Endodermal cell (in vitro differentiated cells): ENCODE data around the gene NOC4L. TPM values are rescaled to one million over a fixed set of nuclear protein-coding genes. Genes with fewer than 3 reads are reported as not detected.

Experiments
- DNase-seq: peaks from one replicate; pipeline ENCODE4 v3.0.0-alpha.2; 2017
- H3K27ac ChIP-seq: 2 replicates; pipeline ENCODE4 v1.5.1; 2013; ENCODE audit warnings: mild to moderate bottlenecking, low read depth, low read length, moderate library complexity
- H3K27me3 ChIP-seq: 2 replicates; pipeline ENCODE4 v1.6.1; 2013; ENCODE audit warnings: mild to moderate bottlenecking, low read length, moderate library complexity; ENCODE audit not compliant: insufficient read depth, control insufficient read depth, poor library complexity, severe bottlenecking
- H3K36me3 ChIP-seq: 2 replicates; pipeline ENCODE4 v1.7.0; 2013; ENCODE audit warnings: mild to moderate bottlenecking, low read length, moderate library complexity; ENCODE audit not compliant: control insufficient read depth, insufficient read depth
- H3K4me1 ChIP-seq: one replicate; pipeline ENCODE4 v1.7.0; 2013; ENCODE audit warnings: low read length; ENCODE audit not compliant: control insufficient read depth, insufficient read depth
- H3K4me3 ChIP-seq: 2 replicates; pipeline ENCODE4 v1.5.1; 2013; ENCODE audit warnings: mild to moderate bottlenecking, low read length, moderate library complexity
- H3K9ac ChIP-seq: 2 replicates; pipeline ENCODE4 v1.6.1; 2013; ENCODE audit warnings: mild to moderate bottlenecking, low read length, moderate library complexity; ENCODE audit not compliant: poor library complexity, severe bottlenecking; ENCODE audit errors: extremely low read depth
- H3K9me3 ChIP-seq: 2 replicates; pipeline ENCODE4 v1.6.1; 2013; ENCODE audit warnings: mild to moderate bottlenecking, low read length, moderate library complexity; ENCODE audit not compliant: control insufficient read depth
- H3K27ac Mint-ChIP-seq: 2 replicates; pipeline ENCODE4 v1.8.0; 2020; ENCODE audit warnings: mixed read lengths
- H3K27me3 Mint-ChIP-seq: 2 replicates; pipeline ENCODE4 v1.8.0; 2021; ENCODE audit warnings: mild to moderate bottlenecking, mixed read lengths; ENCODE audit not compliant: insufficient read depth
- H3K36me3 Mint-ChIP-seq: 2 replicates; pipeline ENCODE4 v1.8.0; 2020; ENCODE audit warnings: low read depth, mixed read lengths
- H3K4me1 Mint-ChIP-seq: 2 replicates; pipeline ENCODE4 v1.8.0; 2020; ENCODE audit warnings: mixed read lengths
- H3K4me3 Mint-ChIP-seq: 2 replicates; pipeline ENCODE4 v1.8.0; 2020; ENCODE audit warnings: mild to moderate bottlenecking, moderate library complexity, mixed read lengths
- H3K9me3 Mint-ChIP-seq: 2 replicates; pipeline ENCODE4 v1.8.0; 2020; ENCODE audit warnings: mild to moderate bottlenecking, mixed read lengths
- WGBS, 2 experiments: methylation state at CpG; one replicate each; pipeline versions ENCODE4 v1.1.5 to v1.1.7; 2013; ENCODE audit warnings: missing lambda C conversion rate in 2 of 2, mixed read lengths in 1 of 2; ENCODE audit not compliant: insufficient coverage in 1 of 2, insufficient read length in 1 of 2; 5-methylcytosine and 5-hydroxymethylcytosine counted together
- total RNA-seq, 2 donors: library from RNA; stranded (reverse); fragmentation: NEBNext Ultra II Directional in 1 of 2; extraction: Animal tissue kit (Norgen Biotek cat#: 25700) in 1 of 2; gene quantifications; 2 replicates in 1 of 2; 3 replicates in 1 of 2; pipeline ENCODE4 v1.2.1, GENCODE V29; 2021
- TF ChIP-seq, protein P1 (sequence below): fragments of 200-600 bp; sonication (generic); conservative IDR thresholded peaks from 2 replicates; pipeline ENCODE4 v1.5.0; 2021; ENCODE audit warnings: antibody characterized with exemption, mild to moderate bottlenecking

The NOC4L gene
- total RNA-seq, 2 donors from 2014 or later = 22.7 to 32.7 TPM

DNA sequence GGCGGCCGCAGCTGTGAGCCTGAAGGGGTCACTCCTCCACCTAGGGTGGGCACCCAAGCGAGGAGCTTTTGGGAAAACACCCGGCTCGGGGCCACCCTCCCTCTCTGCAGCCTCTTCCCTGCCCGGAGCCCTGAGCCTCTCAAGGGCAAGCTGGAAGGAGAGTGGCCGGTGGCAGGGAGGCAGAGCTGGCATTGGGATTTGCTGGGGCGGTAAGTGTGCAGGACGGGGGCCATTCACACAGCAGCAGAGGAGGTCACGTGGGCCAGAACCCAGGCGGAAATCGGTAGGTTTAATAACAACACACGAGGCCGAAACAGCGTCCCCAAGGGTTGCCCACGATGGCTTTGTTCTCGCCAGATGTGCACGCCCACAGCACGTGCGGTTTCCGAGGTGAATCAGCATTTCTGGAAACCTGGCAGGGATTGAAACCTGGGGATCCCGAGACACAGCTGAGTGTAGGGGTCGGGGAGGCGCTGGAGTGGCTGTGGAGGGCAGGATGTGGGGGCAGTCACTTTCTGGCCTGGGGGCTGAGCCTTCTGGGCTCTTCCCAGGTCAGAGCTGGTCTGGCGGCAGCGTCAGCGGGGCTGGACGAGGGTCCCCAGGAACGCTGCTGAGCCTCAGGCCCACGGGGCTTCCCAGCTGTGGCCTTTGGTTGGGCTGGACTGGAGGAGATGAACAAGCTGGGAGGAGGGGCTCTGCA is 23.5 kb downstream of the NOC4L start:
- Mint-ChIP-seq H3K27ac (no peak overlapping the region), H3K9me3 (peaks cover 2% of the 10 kb centered on the region), H3K4me3 (no peak overlapping the region), H3K27me3 (peaks cover 23% of the 10 kb centered on the region), H3K4me1 (no peaks in the 10 kb centered on the region), H3K36me3 (no peaks in the 10 kb centered on the region)
- DNase-seq = no peak
- Histone ChIP-seq H3K4me1 (no peaks in the 10 kb centered on the region), H3K9ac (no peak overlapping the region), H3K9me3 (no peaks in the 10 kb centered on the region), H3K36me3 (no peaks in the 10 kb centered on the region), H3K27ac (no peak overlapping the region), H3K4me3 (no peak overlapping the region), H3K27me3 (no peaks in the 10 kb centered on the region)
- WGBS, 2 experiments = 88 to 92% methylated on average over 26 to 30 of the region's 30 CpGs
- TF ChIP-seq, protein P1, sequence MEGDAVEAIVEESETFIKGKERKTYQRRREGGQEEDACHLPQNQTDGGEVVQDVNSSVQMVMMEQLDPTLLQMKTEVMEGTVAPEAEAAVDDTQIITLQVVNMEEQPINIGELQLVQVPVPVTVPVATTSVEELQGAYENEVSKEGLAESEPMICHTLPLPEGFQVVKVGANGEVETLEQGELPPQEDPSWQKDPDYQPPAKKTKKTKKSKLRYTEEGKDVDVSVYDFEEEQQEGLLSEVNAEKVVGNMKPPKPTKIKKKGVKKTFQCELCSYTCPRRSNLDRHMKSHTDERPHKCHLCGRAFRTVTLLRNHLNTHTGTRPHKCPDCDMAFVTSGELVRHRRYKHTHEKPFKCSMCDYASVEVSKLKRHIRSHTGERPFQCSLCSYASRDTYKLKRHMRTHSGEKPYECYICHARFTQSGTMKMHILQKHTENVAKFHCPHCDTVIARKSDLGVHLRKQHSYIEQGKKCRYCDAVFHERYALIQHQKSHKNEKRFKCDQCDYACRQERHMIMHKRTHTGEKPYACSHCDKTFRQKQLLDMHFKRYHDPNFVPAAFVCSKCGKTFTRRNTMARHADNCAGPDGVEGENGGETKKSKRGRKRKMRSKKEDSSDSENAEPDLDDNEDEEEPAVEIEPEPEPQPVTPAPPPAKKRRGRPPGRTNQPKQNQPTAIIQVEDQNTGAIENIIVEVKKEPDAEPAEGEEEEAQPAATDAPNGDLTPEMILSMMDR = no peak

DNA sequence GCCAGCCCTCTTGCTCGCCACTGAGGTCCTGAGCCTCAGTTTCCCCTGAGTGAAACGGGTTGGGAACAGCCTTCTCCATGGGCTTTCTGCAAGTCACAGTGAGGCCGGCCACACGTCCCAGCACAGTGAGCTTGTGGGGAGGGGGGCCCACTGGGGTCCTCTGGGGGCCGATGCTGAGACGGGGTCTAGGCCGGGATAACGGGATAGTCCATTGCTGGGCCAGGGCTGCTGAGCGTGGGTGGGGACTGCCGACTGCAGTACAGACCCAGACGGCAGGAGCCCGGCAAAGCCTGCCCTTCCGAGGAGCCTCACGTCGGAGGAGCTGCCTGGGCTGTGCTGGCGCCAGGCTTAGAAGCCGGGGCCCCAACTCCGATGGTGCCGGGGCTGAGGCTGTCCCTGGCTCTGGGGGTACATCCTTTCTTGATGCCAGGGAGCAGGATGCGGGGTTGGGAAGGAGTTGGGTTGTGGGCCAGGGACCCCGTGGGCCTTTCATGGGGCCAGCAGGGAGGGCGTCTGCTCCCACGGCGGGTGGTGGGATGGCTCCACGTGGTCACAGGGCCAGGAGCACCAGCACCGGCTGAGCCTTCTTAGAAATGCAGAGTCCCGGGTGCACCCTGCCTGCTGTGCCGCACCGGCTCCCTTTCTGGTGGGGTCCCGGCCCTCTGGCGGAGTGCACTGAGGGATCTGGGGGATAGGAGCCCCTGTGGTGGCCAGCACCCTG is 24.2 kb downstream of the NOC4L start:
- Mint-ChIP-seq H3K9me3 (peaks cover 2% of the 10 kb centered on the region), H3K27me3 (peaks cover 27% of the 10 kb centered on the region), H3K27ac (no peak overlapping the region)

DNA sequence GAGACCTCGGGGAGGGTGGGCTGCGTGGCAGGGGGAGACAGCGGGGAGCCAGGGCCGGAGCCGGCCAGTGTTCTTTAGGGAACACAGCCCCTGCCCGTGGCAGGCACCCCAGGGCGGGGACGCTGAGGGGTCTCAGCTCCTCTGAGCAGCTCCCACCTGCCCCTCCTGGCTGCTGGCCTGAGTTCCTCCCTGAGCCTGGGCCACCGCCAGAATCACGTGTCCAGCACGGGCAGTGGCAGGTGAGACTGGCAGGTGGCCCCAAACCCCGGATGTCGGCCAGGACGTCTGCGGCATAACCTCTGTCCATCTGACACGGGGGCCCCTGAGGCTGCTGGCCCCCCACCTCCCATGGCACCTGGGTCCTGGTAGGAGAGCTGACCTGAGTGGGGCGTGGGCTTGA is 25.1 kb downstream of the NOC4L start:
- Histone ChIP-seq H3K9ac (no peak overlapping the region), H3K27me3 (no peaks in the 10 kb centered on the region), H3K4me3 (no peak overlapping the region), H3K36me3 (no peaks in the 10 kb centered on the region), H3K9me3 (no peaks in the 10 kb centered on the region), H3K27ac (no peak overlapping the region), H3K4me1 (no peaks in the 10 kb centered on the region)
- TF ChIP-seq, protein P1 = no peak
- H3K27ac Mint-ChIP-seq = no peak overlapping the region
- 87 to 91% methylated on average over 10 to 17 of the region's 17 CpGs for WGBS, 2 experiments
- no peaks in the 10 kb centered on the region for H3K4me1 Mint-ChIP-seq
- DNase-seq = no peak
- peaks cover 26% of the 10 kb centered on the region for H3K27me3 Mint-ChIP-seq
- H3K4me3 Mint-ChIP-seq = no peak overlapping the region
- no peaks in the 10 kb centered on the region for H3K36me3 Mint-ChIP-seq
- peaks cover 2% of the 10 kb centered on the region for H3K9me3 Mint-ChIP-seq

More for the DNA sequence above, 24.2 kb downstream of the NOC4L start:
- H3K4me3 Mint-ChIP-seq = no peak overlapping the region
- DNase-seq = no peak
- TF ChIP-seq, protein P1 = no peak
- H3K27me3 ChIP-seq = no peaks in the 10 kb centered on the region
- no peaks in the 10 kb centered on the region for H3K36me3 Mint-ChIP-seq
- no peaks in the 10 kb centered on the region for H3K9me3 ChIP-seq
- no peak overlapping the region for H3K4me3 ChIP-seq
- no peak overlapping the region for H3K27ac ChIP-seq
- H3K36me3 ChIP-seq = no peaks in the 10 kb centered on the region
- 89 to 98% methylated on average over 7 to 31 of the region's 31 CpGs for WGBS, 2 experiments
- H3K4me1 ChIP-seq = no peaks in the 10 kb centered on the region
- no peaks in the 10 kb centered on the region for H3K4me1 Mint-ChIP-seq
- no peak overlapping the region for H3K9ac ChIP-seq
